ENCODE results near the gene SAMHD1. TPM values are rescaled to one million over a fixed set of nuclear protein-coding genes. Genes with fewer than 3 reads are reported as not detected.
A peak's percentile ranks its signal among the peaks of the same experiment; 100 is the strongest.
"Not testable (repeated sequence)": the region's sequence is repeated elsewhere in the genome, so short reads cannot be mapped to it uniquely, and the experiment has no call there.

Gene SAMHD1
- total and polyA plus RNA-seq, 11 donors, result 13.9 to 164 (median 39.6) TPM

DNA sequence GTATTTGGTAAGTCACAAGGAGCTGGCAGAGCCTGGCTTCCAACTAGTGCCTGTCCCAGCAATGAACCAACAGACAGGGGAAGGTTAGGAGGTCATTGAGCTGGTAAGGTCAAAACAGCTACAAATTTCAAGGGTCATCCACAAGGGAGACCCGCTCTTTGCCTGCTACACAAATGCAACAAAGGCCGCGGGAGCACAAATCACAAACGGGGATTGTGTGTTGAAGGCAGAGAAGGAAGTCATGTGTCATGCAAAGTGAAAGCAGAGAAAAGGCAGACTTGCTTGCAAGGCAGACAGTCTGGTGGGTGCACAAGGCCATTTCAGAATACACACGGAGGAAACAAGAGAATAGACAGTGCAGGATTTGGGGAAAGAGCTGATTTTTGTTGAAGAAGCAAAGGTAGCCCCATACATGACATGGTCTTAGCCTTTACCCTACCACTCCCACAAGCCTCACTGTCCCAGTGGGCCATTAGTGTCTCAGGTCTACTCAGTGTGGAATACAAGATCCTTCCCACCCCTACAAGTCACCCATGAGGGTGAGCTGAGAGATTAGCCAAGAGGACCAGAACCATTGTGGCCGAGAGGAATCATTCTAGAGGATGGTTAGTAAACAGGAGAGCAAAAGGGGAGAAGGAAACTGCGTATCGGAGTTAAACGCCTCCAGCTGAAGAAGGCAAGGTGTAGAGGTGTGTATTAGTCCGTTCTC lies 18.1 kb upstream of the SAMHD1 start:
- H3K27me3 ChIP-seq, result no peaks in the 10 kb centered on the region
- TF ChIP-seq POLR2A (IDR thresholded peaks at IDR 0.05), result no peak
- TF ChIP-seq, protein P1, sequence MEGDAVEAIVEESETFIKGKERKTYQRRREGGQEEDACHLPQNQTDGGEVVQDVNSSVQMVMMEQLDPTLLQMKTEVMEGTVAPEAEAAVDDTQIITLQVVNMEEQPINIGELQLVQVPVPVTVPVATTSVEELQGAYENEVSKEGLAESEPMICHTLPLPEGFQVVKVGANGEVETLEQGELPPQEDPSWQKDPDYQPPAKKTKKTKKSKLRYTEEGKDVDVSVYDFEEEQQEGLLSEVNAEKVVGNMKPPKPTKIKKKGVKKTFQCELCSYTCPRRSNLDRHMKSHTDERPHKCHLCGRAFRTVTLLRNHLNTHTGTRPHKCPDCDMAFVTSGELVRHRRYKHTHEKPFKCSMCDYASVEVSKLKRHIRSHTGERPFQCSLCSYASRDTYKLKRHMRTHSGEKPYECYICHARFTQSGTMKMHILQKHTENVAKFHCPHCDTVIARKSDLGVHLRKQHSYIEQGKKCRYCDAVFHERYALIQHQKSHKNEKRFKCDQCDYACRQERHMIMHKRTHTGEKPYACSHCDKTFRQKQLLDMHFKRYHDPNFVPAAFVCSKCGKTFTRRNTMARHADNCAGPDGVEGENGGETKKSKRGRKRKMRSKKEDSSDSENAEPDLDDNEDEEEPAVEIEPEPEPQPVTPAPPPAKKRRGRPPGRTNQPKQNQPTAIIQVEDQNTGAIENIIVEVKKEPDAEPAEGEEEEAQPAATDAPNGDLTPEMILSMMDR (IDR thresholded peaks at IDR 0.05), result no peak
- intact Hi-C loops (cut with DNase I), result no loop called here
- H3K36me3 ChIP-seq, result no peaks in the 10 kb centered on the region
- no peak overlapping the region for H3K4me3 ChIP-seq
- H3K4me1 ChIP-seq, result peaks cover 0 to 31% (median 0%) of the 10 kb centered on the region in 12 donors
- DNase-seq (no peak), ATAC-seq (peak in 2 of 4 donors; percentile 36 to 63)
- no peaks in the 10 kb centered on the region for H3K9me3 ChIP-seq
- WGBS, 4 donors, result 70 to 73% (median 72%) methylated on average over 10 of the region's 10 CpGs
- H3K27ac ChIP-seq, result peak overlapping the region in 3 of 12 donors; percentile 4 to 87 (median 34)

DNA sequence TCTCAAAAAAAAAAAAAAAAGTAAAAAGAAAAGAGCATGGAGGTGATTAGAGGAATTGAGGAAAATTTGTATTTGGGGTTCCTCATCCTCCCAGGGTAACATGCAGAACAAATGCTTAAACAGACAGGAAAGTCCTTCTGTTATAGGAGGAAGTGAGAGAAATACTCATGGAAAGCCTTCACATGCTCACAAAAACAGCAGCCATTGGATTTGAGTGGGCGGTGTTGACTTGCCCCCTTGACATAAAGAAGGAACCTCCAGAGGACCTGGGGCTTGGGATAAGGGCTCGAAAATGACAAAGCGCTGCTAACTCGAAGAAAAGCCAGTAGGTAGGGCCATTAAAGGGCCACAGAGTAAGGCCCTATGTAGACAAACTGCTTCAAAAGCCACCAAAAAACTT lies 17.5 kb upstream of the SAMHD1 start:
- TF ChIP-seq POLR2A (IDR thresholded peaks at IDR 0.05), result no peak
- TF ChIP-seq, protein P1 (IDR thresholded peaks at IDR 0.05), result no peak
- no peak for DNase-seq
- H3K4me3 ChIP-seq, result no peak overlapping the region
- WGBS, 4 donors, result 88 to 92% (median 89%) methylated on average over 4 of the region's 4 CpGs
- ATAC-seq, result peak in 1 of 4 donors; percentile 49
- peak overlapping the region in 3 of 12 donors; percentile 4 to 87 (median 34) for H3K27ac ChIP-seq
- peaks cover 0 to 25% (median 0%) of the 10 kb centered on the region in 12 donors for H3K4me1 ChIP-seq
- H3K36me3 ChIP-seq, result no peaks in the 10 kb centered on the region
- intact Hi-C loops (cut with DNase I), result no loop called here
- no peaks in the 10 kb centered on the region for H3K9me3 ChIP-seq
- no peaks in the 10 kb centered on the region for H3K27me3 ChIP-seq

DNA sequence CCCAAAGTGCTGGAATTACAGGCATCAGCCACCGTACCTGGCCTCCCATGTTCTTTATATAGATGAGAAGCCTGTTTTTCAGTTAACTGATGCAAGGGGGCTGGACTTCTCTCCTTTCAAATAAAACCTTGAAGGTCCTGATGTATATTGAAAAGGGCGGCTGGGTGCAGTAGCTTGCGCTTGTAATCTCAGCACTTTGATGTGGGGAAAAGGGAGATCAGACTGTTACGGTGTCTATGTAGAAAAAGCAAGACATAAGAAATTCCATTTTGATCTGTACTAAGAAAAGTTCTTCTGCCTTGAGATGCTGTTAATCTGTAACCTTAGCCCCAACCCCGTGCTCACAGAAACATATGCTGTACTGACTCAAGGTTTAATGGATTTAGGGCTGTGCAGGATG lies 16.1 kb upstream of the SAMHD1 start:
- Histone ChIP-seq H3K9me3 (peaks cover 0 to 3% (median 0%) of the 10 kb centered on the region in 12 donors), H3K27ac (no peak overlapping the region), H3K4me3 (no peak overlapping the region), H3K36me3 (no peaks in the 10 kb centered on the region), H3K4me1 (peaks cover 0 to 24% (median 0%) of the 10 kb centered on the region in 12 donors), H3K27me3 (no peaks in the 10 kb centered on the region)
- DNase-seq (no peak), ATAC-seq (no peak)
- intact Hi-C loops (cut with DNase I), result no loop called here
- TF ChIP-seq, protein P1 (IDR thresholded peaks at IDR 0.05), result no peak
- TF ChIP-seq POLR2A (IDR thresholded peaks at IDR 0.05), result no peak
- WGBS, 4 donors, result 91 to 95% (median 93%) methylated on average over 5 of the region's 5 CpGs

DNA sequence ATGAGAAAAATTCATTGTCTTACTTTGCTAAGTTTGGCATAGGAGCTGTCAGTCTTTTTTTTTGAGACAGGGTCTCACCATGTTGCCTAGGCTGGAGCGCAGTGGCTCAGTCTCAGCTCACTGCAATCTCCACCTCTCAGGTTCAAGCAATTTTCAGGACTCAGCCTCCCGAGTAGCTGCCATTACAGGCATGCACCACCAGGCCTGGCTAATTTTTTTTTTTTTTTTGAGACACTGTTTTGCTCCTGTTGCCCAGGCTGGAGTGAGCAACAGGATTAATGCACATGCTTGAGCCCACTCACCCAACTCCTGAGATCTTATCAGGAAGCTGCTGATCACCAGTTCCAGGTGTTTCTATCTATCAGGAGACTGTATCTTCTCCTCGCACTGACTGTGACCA lies 15.5 kb upstream of the SAMHD1 start:
- H3K9me3 ChIP-seq; H3K27ac ChIP-seq; intact Hi-C loops (cut with DNase I); ATAC-seq; H3K4me3 ChIP-seq; H3K27me3 ChIP-seq; DNase-seq; H3K36me3 ChIP-seq: not testable (repeated sequence)
- 91 to 93% (median 92%) methylated on average over 3 of the region's 3 CpGs for WGBS, 4 donors
- H3K4me1 ChIP-seq, result peaks cover 0 to 24% (median 0%) of the 10 kb centered on the region in 12 donors

DNA sequence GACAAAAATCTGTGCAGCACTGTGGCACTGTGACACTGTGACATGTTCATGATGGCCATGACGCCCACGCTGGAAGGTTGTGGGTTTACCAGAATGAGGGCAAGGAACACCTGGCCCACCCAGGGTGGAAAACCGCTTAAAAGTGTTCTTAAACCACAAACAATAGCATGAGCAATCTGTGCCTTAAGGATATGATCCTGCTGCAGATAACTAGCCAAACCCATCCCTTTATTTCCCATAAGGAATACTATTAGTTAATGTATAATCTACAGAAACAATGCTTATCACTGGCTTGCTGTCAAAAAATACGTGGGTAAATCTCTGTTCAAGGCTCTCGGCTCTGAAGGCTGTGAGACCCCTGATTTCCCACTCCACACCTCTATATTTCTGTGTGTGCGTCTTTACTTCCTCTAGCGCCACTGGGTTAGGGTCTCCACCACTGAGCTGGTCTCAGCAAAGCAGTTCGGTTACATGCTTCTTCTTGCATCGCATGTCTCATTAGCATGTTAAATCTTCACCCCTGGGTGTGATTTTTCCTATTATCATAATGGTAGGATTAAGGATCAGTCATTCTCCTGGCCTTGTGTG lies 10.9 kb upstream of the SAMHD1 start:
- WGBS, 4 donors, result 81 to 85% (median 83%) methylated on average over 9 of the region's 9 CpGs
- intact Hi-C loops (cut with DNase I), result not testable (repeated sequence)

More for the DNA sequence above, 10.9 kb upstream of the SAMHD1 start:
- H3K36me3 ChIP-seq, H3K27me3 ChIP-seq, DNase-seq, H3K27ac ChIP-seq, ATAC-seq, H3K4me3 ChIP-seq, H3K9me3 ChIP-seq: not testable (repeated sequence)
- H3K4me1 ChIP-seq, result peaks cover 0 to 17% (median 0%) of the 10 kb centered on the region in 12 donors
